GM21619 (cell line): ENCODE results near the gene OR10Z1.

Experiments used
- ATAC-seq: cut with Tn5 transposase; IDR thresholded peaks from one replicate; pipeline ENCODE4 v1.9.1; 2021; ENCODE audit not compliant: unreplicated experiment

OR10Z1 gene, protein sequence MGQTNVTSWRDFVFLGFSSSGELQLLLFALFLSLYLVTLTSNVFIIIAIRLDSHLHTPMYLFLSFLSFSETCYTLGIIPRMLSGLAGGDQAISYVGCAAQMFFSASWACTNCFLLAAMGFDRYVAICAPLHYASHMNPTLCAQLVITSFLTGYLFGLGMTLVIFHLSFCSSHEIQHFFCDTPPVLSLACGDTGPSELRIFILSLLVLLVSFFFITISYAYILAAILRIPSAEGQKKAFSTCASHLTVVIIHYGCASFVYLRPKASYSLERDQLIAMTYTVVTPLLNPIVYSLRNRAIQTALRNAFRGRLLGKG

DNA sequence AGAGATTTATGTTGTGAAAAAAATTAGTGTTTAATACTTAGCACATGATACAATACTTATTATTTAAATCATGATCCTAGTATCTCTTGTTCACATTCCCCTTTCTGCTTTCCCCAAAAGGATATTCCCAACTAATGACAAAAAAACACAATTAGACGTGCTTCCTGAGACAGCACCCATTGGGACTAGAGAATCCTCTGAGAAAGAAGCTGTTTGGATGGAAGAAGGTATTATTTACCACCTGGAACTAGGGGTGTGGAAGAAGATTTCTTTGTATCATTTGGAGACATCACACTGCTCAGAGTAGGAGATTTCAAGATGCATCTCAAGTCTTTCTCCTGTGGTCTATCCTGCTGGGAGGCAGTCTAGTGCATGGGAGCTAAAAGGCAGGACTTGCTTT, at the start of gene OR10Z1:
OR10Z1 (plus strand) TSS at position 301 of the 400 bp plus-strand sequence. CDS start 1,171 bp downstream, outside the sequence.
- ATAC-seq = no peak

GRCh38 chr1:158559696-158560095, 45.4 kb upstream of the OR10Z1 start:
- ATAC-seq = no peak

DNA sequence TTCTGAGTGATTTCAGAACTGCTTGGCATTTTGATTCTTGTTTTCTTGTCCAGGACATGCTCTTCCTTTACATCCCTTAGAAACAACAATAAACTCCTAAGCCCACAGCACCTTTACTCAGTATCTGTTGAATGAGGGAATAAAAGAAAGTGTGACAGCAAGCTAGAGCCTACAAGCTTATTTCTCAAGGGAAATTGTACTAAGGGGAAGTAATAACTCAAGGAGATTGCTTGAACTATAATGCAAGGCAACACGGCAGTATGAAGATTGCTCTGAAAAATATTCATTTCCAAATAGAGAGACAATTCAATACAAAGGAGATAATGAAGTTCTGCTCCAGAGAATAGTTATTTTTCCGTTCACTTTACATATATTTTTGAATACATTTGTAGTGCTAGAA, 41.2 kb upstream of the OR10Z1 start:
- ATAC-seq = no peak

DNA sequence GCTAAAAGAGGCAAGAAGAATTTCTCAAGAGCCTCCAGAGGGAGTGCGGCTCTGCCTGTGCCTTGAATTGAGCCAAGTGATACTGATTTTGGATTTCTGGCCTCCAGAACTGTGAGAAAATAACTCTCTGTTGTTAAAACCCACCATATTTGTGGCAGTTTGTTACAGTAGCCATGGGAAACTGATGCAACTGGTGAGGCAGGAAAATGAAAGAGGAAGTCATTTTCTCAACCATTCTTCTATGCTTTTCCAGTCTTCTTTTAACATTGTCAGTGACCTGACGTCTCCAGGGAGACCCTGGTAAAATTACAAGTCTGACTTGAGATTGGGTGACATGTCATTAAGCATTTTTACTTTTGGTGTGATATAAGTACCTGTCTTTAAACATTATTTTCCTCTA, 40.5 kb upstream of the OR10Z1 start:
- ATAC-seq = no peak

- ATAC-seq = no peak
These were observed 34.6 kb upstream of the OR10Z1 start, which contains the start of gene OR6P1 for GRCh38 chr1:158570480-158570879. Gene OR6P1, minus strand, starts transcription at chr1:158570580. Its CDS starts 6,976 bp downstream, at chr1:158563604.

GRCh38 chr1:158572226-158572625, 32.8 kb upstream of the OR10Z1 start:
- no peak for ATAC-seq

DNA sequence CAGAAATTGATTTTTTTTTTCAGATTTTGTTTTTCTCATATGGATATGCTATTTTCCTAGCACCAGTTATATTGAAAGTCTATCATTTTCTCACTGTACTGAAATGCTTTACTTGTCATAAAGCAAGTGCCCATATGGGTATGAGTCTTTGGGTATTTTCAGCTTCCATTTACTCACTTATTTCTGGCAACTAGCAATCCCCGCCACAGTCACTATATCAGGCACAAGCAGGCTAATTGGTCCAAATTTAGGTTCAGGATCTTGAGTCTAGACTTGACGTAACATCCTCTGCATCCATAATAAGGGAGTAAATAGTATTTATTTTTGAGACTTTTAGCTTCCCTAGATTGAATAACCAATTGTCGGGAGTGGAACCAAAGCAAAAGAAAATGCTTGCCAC, 27.5 kb upstream of the OR10Z1 start:
- no peak for ATAC-seq

DNA sequence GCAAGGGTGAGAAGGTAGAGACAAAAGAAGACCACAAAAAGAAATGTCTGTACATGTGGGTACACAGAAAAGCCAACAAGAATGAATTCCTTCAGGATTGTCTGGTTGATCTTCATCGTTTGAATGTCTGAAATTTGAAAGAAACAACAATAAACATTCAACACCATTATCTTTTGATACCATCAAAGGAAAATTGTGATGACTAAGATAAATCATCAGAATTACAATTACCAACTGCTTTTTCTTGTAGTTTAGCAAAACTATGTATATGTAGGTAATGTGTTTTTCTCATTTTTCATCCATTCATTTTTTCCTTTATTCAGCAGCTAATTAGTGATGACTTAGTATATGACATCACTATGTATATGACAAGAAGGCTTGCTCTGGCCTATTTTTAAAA, 25.3 kb upstream of the OR10Z1 start, which contains the start of gene OR10X1:
OR10X1 (minus strand) TSS at position 167 of the 400 bp plus-strand sequence; CDS start at position 167, 0 bp downstream.
- no peak for ATAC-seq

DNA sequence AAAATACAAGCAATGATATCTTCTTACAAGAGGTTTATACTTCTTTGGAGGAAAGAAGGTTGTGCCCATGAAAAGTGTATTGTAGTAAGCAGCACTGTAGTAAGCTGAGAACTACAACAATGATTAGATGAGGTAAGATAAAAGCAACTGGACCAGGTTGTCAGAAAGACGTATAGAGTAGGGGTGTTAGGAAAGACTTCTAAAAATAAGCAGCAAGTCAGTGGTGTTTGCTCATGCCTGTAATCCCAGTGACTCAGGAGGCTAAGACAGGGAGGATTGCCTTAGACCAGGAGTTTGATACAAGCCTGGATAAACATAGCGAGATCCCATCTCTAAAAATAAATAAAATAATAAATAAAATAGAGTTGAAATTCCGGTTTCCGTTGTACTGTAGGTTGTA, 21.1 kb upstream of the OR10Z1 start:
- ATAC-seq = no peak

- no peak for ATAC-seq
These were observed 18.1 kb upstream of the OR10Z1 start for GRCh38 chr1:158586942-158587341.

DNA sequence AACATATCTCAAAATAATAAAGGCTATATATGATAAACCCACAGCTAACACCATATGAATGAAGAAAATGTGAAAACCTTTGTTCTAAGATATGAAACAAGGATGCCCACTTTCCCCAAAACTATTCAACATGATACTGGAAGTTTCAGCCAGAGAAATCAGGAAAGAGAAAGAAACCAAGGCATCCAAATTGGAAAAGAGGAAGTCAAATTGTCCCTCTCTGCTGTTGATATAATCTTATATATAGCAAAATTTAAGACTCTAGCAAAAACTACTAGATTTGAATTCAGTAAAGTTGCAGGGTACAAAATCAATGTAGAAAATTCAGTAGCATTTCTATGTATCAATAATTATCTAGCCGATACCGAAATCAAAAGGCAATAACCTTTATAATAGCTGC, 4.3 kb upstream of the OR10Z1 start:
- no peak for ATAC-seq

DNA sequence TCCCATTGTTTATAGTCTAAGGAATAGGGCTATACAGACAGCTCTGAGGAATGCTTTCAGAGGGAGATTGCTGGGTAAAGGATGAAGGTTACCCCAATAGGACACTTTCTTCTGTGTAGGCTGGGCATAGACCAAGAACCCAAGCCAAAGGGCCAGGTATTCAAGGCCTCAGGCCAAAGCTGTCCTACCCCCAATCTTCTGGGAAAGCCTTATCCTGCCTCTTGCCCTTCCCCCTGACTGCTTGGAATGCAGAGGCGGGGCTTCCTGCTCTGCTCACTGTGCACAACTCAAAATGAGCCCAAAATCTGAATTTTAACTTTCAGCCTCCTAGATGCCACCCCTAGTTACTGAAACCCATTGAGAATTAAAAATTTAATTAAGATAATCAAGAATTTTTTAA, 2.2 kb downstream of the OR10Z1 start:
- ATAC-seq = no peak

- ATAC-seq = no peak
These were observed 6.8 kb downstream of the OR10Z1 start for GRCh38 chr1:158611916-158612315.

- ATAC-seq = no peak
These were observed 8.7 kb downstream of the OR10Z1 start for GRCh38 chr1:158613764-158614163.

DNA sequence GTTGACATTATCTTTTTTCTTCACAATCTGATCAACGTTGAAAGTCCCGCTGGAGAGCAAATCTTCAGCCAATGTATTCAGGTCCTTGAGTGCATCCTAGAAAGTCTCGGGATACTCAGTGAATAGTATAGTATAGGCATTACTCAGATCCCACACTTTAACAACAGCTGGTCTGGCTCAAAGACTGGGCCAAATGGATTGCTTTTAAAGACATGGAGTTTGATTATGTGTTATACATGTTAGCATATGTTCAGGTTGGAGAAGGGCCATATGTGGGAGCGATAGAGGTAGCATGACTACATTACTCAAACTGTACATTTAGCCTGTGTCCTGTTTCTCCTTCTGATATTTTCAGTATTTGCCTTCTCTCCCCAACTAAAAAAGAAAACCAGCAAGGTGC, 33.1 kb downstream of the OR10Z1 start:
- ATAC-seq = no peak

- no peak for ATAC-seq
These were observed 33.8 kb downstream of the OR10Z1 start for GRCh38 chr1:158638904-158639303.

- no peak for ATAC-seq
These were observed 39.4 kb downstream of the OR10Z1 start for GRCh38 chr1:158644449-158644848.

- ATAC-seq = no peak
These were observed 41.4 kb downstream of the OR10Z1 start for GRCh38 chr1:158646465-158646864.

DNA sequence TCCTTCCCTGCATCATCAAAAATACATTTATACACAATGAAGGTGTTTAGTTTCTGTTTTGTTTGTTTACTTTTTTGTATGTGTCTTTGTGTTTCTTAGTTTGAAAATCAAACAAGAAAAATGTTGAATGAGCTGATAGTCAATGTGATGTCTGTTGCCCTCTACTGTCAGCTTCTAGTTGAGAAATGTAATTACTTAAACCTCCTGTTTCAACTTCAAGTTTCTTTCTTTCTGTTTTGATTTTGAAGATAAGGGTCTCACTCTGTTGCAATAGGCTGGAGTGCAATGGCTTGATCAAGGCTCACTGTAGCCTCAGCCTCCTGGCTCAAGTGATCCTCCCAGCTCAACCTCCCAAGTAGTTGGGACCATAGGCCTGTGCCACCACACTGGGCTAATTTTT, 44.0 kb downstream of the OR10Z1 start:
- no peak for ATAC-seq

DNA sequence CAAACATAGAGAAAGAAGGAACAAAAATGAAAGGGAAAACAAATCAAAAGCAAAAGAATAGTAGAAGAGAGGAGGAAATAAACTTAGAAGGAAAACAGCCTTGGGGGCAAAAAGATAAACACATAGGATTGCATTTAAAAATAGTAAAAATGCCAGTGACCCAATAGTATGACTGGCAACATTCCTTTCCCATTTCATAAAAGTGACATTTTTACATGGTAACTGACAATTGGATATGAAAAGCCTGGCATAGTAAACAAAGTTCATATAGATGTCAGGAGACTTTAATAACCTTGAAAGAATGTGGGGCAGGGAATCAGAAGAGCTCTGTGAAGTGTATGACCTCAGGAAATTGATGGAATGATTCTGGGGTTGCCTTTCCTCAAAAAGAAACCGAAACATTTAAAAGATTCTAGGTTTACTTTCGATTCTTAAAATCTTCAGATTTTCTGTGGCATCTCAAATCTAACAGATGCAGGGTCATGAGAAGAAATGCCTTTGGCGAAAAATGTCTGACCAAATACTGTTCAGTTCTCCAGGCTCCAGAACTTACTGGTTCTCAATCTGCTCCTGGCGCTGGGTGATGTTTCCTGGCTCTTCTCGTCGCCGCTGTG, 47.8 kb downstream of the OR10Z1 start:
- ATAC-seq = no peak

DNA sequence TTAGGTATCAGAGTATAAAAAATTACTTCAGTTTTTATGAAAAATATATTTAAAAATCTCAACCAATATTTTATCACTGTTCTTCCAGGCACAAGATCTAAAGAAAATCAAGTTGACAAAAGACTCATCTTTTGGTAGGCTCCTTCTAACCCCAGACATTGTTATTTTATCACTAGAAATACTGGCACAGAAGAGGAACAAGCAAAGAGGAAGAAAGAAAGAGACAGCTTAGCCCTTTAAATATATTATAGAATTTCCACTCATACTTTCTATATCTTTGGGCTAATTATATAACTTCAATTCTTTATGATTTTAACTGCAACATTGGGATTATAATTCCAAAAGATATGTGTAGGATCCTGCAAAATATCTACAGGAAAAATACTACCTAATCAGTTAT, 49.0 kb downstream of the OR10Z1 start:
- no peak for ATAC-seq

DNA sequence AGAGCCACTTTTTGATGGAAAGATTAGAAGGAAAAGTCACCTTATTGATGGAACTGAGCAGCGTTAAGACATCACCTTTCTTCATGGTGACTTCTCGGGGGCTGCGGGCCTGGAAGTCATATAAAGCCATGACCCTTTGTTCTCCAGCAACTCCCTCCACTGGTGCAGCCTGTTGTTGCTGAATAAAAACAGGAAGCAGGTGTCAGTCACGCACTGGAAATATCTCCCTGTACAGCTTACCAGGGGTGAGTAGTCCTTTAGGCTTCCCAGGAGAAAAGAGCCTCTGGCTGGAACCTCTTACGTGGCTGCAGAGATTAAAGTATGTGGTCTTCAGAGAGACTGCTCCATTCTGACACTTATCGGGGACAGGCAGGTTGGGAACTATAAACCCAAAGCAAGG, 49.5 kb downstream of the OR10Z1 start:
- no peak for ATAC-seq
